HEK293 (cell line): ENCODE measurements around the gene SVIL.
A peak's percentile ranks its signal among the peaks of the same experiment; 100 is the strongest.

Experiments
- CTCF ChIA-PET: fragments of 350-600 bp; formaldehyde crosslinking; extraction: SDS; loops from one replicate; lab custom pipeline; 2021; ENCODE audit warnings: antibody characterized with exemption; lab: Yijun Ruan, JAX
- POLR2A ChIA-PET: fragments of 300-600 bp; formaldehyde crosslinking; extraction: SDS; loops from one replicate; lab custom pipeline; 2020; ENCODE audit warnings: antibody characterized with exemption, inconsistent platforms; lab: Yijun Ruan, JAX
- H3K27ac ChIP-seq: fragments of 200-500 bp; sonication (Bioruptor generic); 2 replicates; pipeline ENCODE4 v1.5.1; 2014; ENCODE audit warnings: low read depth, low read length, control low read depth, inconsistent platforms; ENCODE audit errors: extremely low read depth
- H3K36me3 ChIP-seq, 2 experiments: fragments of 200-500 bp in 1 of 2; sonication (Bioruptor generic) in 1 of 2; 1 replicate in 1 of 2; 2 replicates in 1 of 2; pipeline ENCODE4 v1.5.1; 2014 to 2017; ENCODE audit warnings: inconsistent platforms in 2 of 2, low read length in 2 of 2; ENCODE audit not compliant: control insufficient read depth in 2 of 2, insufficient read depth in 1 of 2
- H3K4me1 ChIP-seq: fragments of 200-500 bp; sonication (Bioruptor generic); 2 replicates; pipeline ENCODE4 v1.5.1; 2014; ENCODE audit warnings: mild to moderate bottlenecking, low read length, inconsistent platforms; ENCODE audit not compliant: control insufficient read depth, insufficient read depth
- H3K4me3 ChIP-seq: 2 replicates; pipeline ENCODE4 v1.5.1; 2011; ENCODE audit warnings: low read depth, mild to moderate bottlenecking, control low read depth, low read length, moderate library complexity
- H3K9me3 ChIP-seq: fragments of 200-500 bp; sonication (Bioruptor generic); 2 replicates; pipeline ENCODE4 v1.5.1; 2014; ENCODE audit warnings: low read depth, low read length, inconsistent platforms; ENCODE audit not compliant: control insufficient read depth, insufficient read depth
- PRDM1 ChIP-seq: fragments of 450-650 bp; formaldehyde crosslinking; IDR thresholded peaks from 2 replicates; pipeline ENCODE4; 2016; ENCODE audit warnings: missing biosample characterization, missing genetic modification characterization
- ZBTB20 ChIP-seq: fragments of 450-650 bp; formaldehyde crosslinking; IDR thresholded peaks from 2 replicates; pipeline ENCODE4 v1.5.1; 2016; ENCODE audit warnings: missing biosample characterization, missing genetic modification characterization
- ZNF155 ChIP-seq: fragments of 450-650 bp; formaldehyde crosslinking; IDR thresholded peaks from 2 replicates; pipeline ENCODE4 v1.5.1; 2016; ENCODE audit warnings: missing biosample characterization, missing genetic modification characterization
- ZNF324 ChIP-seq: fragments of 450-650 bp; formaldehyde crosslinking; IDR thresholded peaks from 2 replicates; pipeline ENCODE4 v1.5.1; 2016; ENCODE audit warnings: missing biosample characterization, missing genetic modification characterization
- ZNF596 ChIP-seq: fragments of 450-650 bp; IDR thresholded peaks from 2 replicates; pipeline ENCODE4 v1.5.0; 2018; ENCODE audit warnings: missing biosample characterization, mild to moderate bottlenecking, missing genetic modification characterization, moderate library complexity
- ZNF658 ChIP-seq: fragments of 450-650 bp; formaldehyde crosslinking; IDR thresholded peaks from 2 replicates; pipeline ENCODE4; 2016; ENCODE audit warnings: missing biosample characterization, missing genetic modification characterization
- ZNF843 ChIP-seq: fragments of 450-650 bp; formaldehyde crosslinking; IDR thresholded peaks from 2 replicates; pipeline ENCODE4 v1.5.1; 2016; ENCODE audit warnings: missing biosample characterization, missing genetic modification characterization
- TF ChIP-seq, protein P1 (sequence below): fragments of 450-650 bp; formaldehyde crosslinking; IDR thresholded peaks from 2 replicates; pipeline ENCODE4 v1.5.1; 2016; ENCODE audit warnings: missing biosample characterization, missing genetic modification characterization
- TF ChIP-seq, protein P2 (sequence below): fragments of 450-650 bp; formaldehyde crosslinking; IDR thresholded peaks from 2 replicates; pipeline ENCODE4 v1.5.1; 2016; ENCODE audit warnings: missing biosample characterization, missing genetic modification characterization, borderline replicate concordance
- TF ChIP-seq, protein P3 (sequence below): fragments of 450-650 bp; formaldehyde crosslinking; IDR thresholded peaks from 2 replicates; pipeline ENCODE4 v1.5.1; 2016; ENCODE audit warnings: missing biosample characterization, missing genetic modification characterization, borderline replicate concordance
- TF ChIP-seq, protein P4 (sequence below): fragments of 450-650 bp; formaldehyde crosslinking; IDR thresholded peaks from 2 replicates; pipeline ENCODE4 v1.5.1; 2016; ENCODE audit warnings: missing biosample characterization, missing genetic modification characterization
- TF ChIP-seq, protein P5 (sequence below): fragments of 450-650 bp; formaldehyde crosslinking; conservative IDR thresholded peaks from 2 replicates; pipeline ENCODE4 v1.5.1; 2016; ENCODE audit warnings: low read depth, missing biosample characterization, missing genetic modification characterization

SVIL gene

DNA sequence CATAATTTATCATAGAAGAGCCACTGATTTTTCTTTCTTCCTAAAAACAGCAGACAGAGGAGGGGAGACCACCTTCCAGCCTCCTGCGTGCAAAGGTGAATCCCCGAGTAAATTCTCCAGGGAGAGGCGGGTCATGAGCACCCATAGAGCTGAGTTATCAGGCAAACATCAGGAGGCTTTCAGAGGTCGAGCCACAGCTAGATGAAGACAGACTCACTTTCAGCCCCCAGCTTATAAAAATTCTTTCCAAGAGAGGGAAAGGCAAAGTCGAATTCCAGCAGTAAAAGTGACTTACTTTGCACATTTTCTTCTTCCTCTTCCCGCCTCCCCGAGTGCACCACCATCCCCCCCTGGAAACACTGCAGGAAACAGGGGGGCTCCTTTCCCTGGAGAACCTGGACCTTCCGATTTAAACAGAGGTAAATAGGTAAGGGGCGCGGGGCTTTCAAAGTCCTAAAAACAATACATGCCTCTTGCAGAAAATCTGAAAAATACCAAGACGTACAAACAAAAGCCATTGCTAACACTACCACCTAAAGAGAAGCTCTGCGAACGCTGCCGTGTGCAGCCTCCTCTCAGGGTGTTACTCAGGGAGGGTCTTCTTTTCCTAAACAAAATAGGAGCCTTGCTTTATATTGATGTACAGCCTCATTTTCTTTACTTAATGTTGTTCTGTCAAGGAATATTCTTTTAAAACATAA is 163.8 kb downstream of the SVIL start:
- no peaks in the 10 kb centered on the region for H3K9me3 ChIP-seq
- peaks cover 4 to 71% of the 10 kb centered on the region in 2 experiments; a peak in 2 of 3 replicates for H3K36me3 ChIP-seq
- H3K4me1 ChIP-seq: no peaks in the 10 kb centered on the region
- H3K27ac ChIP-seq: no peak overlapping the region
- POLR2A ChIA-PET: no interaction called here
- TF ChIP-seq ZNF658 (no peak), PRDM1 (tag by site-specific recombination) (peak; percentile 82)
- no peak overlapping the region for H3K4me3 ChIP-seq
- CTCF ChIA-PET: interaction anchor here (0.5 to 1.8 kb wide), 11 partner anchors 11 to 258 kb away, joined by 3 to 10 read pairs (median 3); no protein-coding TSS in a partner anchor

DNA sequence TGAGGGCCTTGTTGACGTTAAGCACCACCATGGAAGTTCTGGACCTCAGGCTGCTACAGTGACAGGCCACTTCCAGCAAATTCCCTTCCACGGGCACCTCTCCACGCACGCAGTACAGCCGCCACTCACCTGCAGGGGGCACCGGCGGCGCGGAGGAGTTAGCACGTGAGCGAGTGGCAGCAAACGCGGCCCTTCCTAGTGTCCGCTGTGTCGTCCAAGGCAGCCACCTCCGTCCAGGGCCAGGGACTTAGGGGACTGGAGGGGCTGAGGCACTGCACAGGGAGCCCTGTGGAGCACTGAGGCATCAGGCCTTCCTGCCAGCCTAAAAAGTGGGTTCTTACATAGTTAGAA is 164.4 kb downstream of the SVIL start:
- CTCF ChIA-PET: interaction anchor here (0.6 to 1.8 kb wide), 6 partner anchors 11 to 99 kb away, joined by 3 to 10 read pairs (median 3); no protein-coding TSS in a partner anchor

More for the DNA sequence above, 164.4 kb downstream of the SVIL start:
- Histone ChIP-seq H3K9me3 (no peaks in the 10 kb centered on the region), H3K36me3 (peaks cover 4 to 70% of the 10 kb centered on the region in 2 experiments; a peak in 2 of 3 replicates), H3K4me3 (no peak overlapping the region), H3K27ac (no peak overlapping the region), H3K4me1 (no peaks in the 10 kb centered on the region)
- TF ChIP-seq ZNF843 (tag by site-specific recombination) (no peak), ZNF324 (tag by site-specific recombination) (no peak), ZNF596 (tag by site-specific recombination) (no peak), ZBTB20 (no peak), ZNF155 (tag by site-specific recombination) (no peak)
- TF ChIP-seq, protein P1, sequence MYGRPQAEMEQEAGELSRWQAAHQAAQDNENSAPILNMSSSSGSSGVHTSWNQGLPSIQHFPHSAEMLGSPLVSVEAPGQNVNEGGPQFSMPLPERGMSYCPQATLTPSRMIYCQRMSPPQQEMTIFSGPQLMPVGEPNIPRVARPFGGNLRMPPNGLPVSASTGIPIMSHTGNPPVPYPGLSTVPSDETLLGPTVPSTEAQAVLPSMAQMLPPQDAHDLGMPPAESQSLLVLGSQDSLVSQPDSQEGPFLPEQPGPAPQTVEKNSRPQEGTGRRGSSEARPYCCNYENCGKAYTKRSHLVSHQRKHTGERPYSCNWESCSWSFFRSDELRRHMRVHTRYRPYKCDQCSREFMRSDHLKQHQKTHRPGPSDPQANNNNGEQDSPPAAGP (tag by site-specific recombination): no peak
- TF ChIP-seq, protein P2, sequence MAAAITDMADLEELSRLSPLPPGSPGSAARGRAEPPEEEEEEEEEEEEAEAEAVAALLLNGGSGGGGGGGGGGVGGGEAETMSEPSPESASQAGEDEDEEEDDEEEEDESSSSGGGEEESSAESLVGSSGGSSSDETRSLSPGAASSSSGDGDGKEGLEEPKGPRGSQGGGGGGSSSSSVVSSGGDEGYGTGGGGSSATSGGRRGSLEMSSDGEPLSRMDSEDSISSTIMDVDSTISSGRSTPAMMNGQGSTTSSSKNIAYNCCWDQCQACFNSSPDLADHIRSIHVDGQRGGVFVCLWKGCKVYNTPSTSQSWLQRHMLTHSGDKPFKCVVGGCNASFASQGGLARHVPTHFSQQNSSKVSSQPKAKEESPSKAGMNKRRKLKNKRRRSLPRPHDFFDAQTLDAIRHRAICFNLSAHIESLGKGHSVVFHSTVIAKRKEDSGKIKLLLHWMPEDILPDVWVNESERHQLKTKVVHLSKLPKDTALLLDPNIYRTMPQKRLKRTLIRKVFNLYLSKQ: no peak
- TF ChIP-seq, protein P3, sequence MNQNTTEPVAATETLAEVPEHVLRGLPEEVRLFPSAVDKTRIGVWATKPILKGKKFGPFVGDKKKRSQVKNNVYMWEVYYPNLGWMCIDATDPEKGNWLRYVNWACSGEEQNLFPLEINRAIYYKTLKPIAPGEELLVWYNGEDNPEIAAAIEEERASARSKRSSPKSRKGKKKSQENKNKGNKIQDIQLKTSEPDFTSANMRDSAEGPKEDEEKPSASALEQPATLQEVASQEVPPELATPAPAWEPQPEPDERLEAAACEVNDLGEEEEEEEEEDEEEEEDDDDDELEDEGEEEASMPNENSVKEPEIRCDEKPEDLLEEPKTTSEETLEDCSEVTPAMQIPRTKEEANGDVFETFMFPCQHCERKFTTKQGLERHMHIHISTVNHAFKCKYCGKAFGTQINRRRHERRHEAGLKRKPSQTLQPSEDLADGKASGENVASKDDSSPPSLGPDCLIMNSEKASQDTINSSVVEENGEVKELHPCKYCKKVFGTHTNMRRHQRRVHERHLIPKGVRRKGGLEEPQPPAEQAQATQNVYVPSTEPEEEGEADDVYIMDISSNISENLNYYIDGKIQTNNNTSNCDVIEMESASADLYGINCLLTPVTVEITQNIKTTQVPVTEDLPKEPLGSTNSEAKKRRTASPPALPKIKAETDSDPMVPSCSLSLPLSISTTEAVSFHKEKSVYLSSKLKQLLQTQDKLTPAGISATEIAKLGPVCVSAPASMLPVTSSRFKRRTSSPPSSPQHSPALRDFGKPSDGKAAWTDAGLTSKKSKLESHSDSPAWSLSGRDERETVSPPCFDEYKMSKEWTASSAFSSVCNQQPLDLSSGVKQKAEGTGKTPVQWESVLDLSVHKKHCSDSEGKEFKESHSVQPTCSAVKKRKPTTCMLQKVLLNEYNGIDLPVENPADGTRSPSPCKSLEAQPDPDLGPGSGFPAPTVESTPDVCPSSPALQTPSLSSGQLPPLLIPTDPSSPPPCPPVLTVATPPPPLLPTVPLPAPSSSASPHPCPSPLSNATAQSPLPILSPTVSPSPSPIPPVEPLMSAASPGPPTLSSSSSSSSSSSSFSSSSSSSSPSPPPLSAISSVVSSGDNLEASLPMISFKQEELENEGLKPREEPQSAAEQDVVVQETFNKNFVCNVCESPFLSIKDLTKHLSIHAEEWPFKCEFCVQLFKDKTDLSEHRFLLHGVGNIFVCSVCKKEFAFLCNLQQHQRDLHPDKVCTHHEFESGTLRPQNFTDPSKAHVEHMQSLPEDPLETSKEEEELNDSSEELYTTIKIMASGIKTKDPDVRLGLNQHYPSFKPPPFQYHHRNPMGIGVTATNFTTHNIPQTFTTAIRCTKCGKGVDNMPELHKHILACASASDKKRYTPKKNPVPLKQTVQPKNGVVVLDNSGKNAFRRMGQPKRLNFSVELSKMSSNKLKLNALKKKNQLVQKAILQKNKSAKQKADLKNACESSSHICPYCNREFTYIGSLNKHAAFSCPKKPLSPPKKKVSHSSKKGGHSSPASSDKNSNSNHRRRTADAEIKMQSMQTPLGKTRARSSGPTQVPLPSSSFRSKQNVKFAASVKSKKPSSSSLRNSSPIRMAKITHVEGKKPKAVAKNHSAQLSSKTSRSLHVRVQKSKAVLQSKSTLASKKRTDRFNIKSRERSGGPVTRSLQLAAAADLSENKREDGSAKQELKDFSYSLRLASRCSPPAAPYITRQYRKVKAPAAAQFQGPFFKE (tag by site-specific recombination): no peak
- TF ChIP-seq, protein P4, sequence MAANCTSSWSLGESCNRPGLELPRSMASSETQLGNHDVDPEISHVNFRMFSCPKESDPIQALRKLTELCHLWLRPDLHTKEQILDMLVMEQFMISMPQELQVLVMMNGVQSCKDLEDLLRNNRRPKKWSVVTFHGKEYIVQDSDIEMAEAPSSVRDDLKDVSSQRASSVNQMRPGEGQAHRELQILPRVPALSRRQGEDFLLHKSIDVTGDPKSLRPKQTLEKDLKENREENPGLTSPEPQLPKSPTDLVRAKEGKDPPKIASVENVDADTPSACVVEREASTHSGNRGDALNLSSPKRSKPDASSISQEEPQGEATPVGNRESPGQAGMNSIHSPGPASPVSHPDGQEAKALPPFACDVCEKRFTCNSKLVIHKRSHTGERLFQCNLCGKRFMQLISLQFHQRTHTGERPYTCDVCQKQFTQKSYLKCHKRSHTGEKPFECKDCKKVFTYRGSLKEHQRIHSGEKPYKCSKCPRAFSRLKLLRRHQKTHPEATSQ (tag by site-specific recombination): no peak
- TF ChIP-seq, protein P5, sequence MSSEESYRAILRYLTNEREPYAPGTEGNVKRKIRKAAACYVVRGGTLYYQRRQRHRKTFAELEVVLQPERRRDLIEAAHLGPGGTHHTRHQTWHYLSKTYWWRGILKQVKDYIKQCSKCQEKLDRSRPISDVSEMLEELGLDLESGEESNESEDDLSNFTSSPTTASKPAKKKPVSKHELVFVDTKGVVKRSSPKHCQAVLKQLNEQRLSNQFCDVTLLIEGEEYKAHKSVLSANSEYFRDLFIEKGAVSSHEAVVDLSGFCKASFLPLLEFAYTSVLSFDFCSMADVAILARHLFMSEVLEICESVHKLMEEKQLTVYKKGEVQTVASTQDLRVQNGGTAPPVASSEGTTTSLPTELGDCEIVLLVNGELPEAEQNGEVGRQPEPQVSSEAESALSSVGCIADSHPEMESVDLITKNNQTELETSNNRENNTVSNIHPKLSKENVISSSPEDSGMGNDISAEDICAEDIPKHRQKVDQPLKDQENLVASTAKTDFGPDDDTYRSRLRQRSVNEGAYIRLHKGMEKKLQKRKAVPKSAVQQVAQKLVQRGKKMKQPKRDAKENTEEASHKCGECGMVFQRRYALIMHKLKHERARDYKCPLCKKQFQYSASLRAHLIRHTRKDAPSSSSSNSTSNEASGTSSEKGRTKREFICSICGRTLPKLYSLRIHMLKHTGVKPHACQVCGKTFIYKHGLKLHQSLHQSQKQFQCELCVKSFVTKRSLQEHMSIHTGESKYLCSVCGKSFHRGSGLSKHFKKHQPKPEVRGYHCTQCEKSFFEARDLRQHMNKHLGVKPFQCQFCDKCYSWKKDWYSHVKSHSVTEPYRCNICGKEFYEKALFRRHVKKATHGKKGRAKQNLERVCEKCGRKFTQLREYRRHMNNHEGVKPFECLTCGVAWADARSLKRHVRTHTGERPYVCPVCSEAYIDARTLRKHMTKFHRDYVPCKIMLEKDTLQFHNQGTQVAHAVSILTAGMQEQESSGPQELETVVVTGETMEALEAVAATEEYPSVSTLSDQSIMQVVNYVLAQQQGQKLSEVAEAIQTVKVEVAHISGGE (tag by site-specific recombination): no peak
- POLR2A ChIA-PET: no interaction called here
